ENCODE data around the gene SND1.

SND1 gene

DNA sequence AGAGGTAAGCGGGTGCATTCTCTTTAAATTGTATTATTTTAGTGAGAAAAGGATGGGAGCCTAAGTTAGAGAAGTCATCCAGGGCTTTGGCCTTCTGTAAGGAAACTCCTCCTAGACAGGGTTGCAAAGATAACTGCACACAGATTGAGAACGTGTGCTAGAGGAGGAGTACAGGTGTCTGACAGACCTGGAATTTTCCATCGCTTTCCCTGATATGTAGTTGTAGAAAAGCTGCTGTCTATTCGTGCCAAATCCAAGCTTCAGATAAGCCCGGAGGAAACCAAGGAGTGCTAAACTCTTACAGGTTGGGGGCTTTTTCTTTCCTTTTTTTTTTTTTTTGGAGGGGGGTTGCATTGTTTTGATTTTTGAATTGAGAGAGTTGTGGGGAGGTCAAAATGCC, 356.1 kb downstream of the SND1 start:
- DNase-seq: no peak

GRCh38 chr7:128008744-128009143, 356.8 kb downstream of the SND1 start:
- DNase-seq: no peak

GRCh38 chr7:128010391-128011127, 358.6 kb downstream of the SND1 start:
- no peak for DNase-seq

DNA sequence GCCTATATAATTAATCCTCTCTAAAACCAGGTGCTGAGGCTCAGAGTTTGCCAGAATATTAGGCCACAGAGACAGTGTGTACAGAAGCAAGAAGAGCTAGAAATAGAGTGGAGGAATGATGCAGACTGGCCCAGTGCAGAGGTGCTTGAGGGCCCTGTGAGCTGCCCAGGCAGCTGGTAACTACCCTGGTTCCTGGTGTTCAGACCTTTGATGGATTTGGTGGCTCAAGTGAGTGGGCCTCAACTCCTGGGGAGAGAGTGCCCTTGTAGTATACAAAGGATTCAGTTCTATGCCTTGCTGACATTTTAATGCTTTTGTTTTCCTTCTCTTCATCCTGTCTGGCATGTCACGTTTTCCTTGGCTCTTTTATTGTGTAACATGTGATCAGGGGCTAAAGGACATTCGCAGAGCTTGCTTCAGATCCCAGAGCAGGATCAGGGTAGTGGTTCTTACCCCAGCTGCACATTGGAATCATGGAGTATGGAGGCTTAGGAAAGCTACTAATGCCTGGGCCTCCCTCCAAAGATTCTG, 359.2 kb downstream of the SND1 start:
- DNase-seq: no peak

- DNase-seq: no peak
Observed at GRCh38 chr7:128014811-128015210, 362.8 kb downstream of the SND1 start.

GRCh38 chr7:128017460-128017859, 365.5 kb downstream of the SND1 start:
- DNase-seq: no peak

DNA sequence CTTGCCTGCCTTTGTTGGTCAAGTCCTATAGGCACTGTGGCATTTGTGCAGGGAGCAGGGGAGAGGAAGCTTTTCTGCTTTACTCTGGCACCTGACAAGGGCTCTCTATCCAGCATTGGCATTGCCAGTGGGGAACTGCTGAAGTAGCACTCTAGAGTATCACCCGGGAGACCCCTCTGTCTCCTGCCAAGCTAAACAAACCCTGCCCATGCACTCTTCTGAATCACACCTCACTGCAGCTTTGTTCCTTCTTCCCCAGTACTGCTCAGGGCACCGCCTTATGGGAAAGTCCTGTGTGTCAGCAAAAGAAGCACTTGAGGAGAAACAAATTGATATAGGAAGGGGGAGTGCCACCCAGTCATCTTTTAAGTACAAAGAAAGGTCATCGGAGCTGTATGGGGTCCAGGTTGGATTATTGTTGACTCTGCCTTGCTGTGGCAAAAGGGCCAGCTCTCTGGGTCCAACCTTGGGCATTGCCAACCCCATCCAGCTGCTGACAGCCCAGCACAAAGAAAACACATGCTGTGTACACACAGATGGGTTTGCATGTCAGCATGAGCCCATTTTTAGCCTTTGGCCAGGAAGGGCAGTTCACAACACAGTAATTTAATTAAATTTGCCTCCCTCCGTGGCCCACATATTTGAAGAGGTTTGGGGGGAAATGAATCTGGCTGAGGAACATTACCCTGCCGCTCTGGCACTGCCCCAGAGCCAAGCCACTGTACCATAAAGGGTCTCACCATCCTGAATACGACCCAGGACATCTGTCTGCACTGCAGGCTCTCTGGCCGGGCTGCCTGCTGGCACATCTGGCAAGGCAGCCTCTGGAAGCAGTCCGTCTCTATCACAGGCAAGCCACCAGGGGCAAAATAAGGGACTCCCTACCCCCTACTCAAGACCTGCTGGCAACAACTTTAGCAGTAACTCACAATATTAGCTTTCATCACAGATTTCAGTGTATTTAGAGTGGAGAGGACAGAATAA, 366.2 kb downstream of the SND1 start:
- DNase-seq: no peak

DNA sequence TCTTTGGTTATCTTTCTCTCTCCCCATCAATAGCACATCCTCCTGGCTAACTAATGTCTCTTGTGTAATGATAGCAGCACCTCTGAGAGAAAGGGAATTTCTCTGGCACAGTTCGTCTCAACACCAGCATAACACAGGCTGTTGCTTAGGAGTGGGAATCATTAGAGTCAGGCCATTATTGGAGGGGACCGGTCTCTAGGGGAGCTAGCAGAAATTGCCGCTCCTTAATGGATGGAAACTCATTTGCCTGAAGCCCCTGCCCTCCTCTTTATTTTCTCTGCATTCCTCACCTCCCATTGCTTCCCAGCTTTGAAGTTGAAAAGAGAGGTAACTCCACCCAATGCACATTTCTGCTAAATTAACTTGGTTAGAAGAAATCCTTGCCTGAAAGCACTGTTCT, 367.3 kb downstream of the SND1 start:
- no peak for DNase-seq

GRCh38 chr7:128020159-128020558, 368.2 kb downstream of the SND1 start:
- no peak for DNase-seq

DNA sequence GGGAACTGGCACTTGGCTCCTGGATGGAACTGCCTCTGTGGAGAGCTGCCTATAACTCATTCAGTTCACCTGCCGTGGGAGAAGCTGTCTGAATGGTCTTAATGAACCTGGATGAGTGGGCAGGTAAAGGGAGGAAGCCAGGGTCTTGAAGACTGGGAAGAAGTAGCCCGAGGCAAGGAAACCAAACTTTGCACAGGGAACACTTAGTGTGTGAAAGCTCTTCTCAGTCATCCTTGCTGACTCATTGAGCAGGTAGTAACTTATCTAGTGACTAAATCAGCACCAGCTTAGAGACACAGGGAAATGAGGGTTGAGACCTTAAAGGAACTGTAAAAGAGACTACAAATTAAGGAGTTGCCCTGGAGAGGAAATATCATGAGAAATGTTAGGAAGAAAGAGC, 369.4 kb downstream of the SND1 start:
- DNase-seq: no peak

DNA sequence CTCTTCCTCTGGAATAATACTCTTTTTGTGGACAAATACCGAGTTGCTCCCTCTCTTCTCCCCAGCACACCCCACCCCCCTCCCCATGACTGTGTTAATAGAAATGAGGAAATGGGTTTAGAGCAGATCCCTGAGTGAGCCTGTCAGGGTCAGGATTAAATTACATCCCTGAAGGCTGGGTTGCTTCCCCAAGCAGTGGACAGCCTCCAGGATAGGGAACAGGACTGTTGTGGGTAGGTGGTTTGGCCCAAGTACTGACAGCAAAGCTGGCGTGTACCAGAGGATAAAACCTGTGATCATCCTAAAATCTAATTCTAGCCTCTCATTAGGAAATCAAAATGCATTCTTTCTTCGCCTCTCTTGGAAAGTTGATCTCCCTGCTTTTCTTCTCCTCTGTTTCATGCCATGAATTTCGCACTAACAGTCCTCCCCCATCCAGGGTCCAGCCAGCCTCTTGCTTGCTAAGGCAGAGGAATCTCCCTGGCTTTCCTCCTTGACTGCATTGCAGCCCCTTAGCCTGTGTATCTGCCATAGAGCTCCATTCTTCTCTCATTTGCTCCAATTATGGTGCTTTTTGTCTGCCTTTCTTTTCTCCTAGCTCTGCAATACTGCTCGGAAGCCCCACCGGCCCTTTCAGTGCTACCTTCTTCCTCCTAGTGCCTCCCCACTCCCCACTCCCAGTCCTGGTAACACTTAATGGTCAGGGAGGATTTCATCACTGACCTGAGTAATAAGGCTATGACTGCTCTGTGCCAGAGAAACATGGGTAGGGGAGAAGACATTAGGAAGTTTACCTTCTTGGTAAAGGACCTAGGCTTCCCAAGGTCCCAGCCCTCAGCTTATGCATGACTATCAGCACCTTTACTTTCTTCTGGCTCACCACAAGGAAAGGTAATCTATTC, 370.9 kb downstream of the SND1 start:
- no peak for DNase-seq

DNA sequence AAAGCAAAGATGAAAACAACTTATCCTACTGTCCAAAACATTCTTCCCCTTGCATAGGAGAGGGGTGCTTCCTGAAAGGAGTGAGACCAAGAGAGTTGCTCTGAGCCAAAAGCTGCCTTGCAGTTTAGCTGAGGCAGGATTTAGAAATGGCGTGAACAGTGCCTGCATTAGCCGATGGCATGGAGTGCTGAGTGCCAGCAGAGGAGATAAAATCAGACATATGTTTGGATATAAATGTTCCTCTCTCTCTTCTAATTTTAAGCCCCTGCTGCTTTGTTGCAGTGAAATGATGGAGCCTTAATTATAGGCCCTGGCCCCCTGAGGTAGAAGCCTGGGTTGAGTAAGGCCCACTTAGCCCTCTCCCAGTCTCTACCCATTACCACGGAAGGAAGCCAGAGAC, 372.2 kb downstream of the SND1 start:
- DNase-seq: no peak

GRCh38 chr7:128025380-128025779, 373.4 kb downstream of the SND1 start:
- no peak for DNase-seq

DNA sequence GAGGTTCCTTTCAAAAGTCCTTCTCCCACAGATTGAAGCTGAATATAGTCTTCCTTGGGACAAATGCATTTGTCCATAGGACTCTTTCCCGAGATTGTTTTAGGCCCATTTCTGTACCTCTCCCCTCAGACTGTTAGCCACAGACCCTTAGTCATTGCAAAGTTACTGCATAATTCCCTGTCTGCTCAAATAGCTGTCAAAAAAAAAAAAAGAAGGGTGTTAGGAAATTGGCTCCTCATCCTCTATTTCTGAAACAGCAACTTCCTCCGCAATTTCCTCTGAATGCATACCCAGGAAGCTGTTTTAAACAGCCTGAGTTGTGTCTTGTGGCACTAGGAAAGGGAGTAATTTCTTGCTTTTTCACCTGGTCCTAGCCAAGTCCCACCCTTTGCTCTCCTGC, 373.8 kb downstream of the SND1 start:
- DNase-seq: no peak

GRCh38 chr7:128026551-128026950, 374.6 kb downstream of the SND1 start:
- DNase-seq: no peak

DNA sequence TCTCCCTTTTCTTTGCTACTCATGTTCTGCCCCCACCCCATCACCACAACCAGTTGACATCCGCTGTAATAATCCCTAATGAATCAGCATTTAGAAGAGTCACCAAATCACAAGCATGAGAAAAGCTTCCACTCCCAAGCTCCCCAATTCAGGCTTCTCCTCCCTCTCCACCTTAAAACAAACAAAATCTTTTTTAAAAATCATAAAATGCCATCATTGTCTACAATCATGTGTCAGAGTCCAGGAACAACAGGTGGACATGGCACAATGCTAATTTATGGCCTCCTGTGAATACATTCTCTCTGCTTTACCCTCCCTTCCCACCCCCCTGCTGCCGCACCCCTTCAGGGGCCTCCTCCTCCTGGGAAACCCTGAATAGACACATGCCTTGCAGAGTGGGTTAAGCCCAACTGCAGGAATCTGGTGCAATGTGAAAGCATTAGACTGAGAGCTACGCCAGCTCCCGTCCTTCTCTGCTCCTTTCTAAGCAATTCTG, 375.5 kb downstream of the SND1 start:
- DNase-seq: no peak

DNA sequence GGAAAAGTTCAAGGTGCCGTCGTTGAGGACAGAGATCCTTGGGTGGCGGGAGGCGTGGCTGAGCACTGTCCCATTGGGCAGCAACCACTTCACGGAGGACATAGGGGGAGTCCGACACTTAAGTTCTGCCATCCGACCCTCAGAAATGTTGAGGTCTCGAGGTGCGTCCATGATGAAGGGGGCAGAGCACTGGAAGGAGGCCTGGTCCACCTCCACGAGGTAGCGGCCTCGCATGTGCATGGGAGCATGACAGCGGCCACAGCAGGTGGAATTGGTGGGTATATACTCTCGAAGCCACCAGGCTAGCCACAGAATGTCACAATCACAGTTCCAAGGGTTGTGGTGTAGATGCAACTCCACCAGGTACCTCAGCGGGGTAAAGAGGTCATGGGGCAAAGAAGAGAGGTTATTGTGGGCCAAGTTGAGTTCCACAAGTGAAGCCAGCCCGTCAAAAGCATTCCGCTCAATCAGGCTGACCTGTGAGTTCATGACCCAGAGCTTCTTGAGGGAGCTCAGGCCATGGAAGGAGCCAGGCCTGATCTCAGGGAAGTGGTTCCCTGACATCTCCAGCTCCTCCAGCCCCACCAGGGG, 377.5 kb downstream of the SND1 start:
- DNase-seq: no peak

DNA sequence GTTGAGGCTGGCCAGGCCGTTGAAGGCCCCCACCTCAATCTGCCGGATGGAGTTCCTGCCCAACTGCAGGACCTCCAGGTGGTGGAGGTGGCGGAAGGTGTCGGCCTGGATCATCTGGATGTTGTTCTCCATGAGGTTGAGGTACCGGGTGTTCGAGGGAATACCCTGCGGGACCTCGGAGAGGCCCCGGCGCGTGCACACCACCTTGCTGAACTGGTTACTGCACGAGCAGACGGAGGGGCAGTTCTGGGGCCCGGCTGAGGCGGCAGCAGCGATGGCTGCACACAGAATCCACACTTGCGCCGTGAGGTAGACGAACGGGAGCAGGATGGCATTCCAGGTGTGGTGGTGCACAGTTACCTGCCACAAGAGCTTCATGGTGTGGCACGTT, 378.3 kb downstream of the SND1 start:
- no peak for DNase-seq

DNA sequence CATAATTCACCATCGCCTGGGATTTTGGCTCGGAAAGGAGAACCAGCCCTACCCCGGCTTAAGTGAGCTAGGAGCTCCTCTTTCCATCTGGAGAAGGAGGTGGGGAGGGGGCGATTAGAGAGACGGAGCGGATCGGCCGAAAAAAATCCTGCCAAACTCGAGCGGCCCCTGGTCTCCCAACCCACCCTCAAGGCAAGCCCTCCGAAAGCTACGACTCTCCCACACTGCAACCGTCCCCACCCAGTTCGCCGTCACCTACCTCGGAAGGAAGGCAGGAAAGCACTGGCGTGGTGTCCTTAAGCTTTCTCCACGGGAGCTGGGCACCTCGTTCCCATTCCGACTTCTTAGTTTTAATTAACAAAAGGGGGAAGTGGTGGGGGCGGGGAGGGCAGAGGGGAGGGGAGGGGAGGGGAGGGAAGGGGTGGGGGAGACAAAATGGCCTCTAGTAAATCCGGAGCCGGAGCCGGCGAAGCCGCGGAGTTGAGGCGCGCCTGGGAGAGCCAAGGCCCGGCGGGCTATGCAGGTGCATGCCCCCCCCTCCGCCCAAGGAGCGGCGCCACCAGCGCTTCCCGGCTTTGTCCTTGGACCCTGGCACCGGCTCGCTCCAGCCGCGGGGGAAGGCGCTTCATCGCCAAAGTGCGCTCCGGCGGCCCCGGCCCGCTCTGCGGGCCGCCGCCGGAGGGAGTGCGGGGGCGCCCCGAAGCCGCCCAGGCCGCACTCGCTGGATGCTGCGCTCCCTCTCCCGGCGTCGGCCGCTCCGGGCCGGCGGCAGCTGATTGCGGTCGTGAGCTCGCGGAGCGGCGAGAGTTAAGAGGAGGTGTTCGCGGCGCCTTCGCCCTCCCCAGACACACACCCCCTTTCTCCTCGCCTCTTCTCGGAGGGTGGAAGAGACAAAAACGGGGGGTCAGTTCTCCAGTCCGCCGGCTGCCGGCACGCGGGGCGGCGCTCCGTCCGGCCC, 378.9 kb downstream of the SND1 start, which contains the start of gene LRRC4:
Gene LRRC4, minus strand, starts transcription at position 784 of the 958 bp plus-strand sequence. CDS start 797 bp downstream, outside the sequence.
- peak; percentile 62 for DNase-seq

DNA sequence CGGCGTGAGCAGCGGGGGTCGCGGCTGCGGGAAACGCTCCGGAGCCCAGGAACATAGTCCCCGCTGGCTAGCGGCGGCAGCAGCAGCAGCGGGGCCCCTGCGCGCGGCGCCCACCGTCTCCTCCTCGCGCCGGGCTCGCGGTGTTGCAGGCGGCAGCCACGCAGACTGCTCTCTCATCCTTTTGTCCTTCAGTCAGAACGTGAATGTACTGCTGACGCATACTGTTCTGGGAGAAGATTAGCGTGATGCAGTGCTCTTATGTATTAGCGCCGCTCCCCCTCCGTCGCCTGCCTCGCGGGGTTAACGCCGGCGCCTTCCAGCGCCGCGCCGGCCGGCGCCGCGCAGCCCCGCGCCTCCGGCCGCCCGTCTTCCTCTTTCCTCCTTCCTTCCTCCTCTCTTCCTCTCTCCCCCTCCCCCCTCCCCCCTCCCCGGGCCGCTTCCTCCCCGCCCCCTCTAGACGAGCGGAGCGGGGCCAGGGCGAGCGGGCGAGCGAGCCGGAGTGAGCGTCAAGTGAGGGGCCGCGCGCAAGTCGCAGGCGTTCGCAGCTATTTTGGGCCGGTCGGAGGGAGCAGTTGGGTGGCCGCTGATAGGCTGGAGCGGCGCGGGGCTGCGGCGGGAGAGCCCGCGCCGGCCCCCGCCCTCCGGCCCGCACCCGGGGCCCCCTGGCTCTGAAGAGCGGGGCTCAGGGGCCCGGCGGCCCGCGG, 380.1 kb downstream of the SND1 start:
- DNase-seq: peak; percentile 77
